GM12864 (cell line): ENCODE measurements around the gene CDK14.

ENCODE experiments used
- DNase-seq: peaks from one replicate; pipeline ENCODE4 v3.0.0-alpha.2; 2011; ENCODE audit warnings: low read depth
- H3K4me3 ChIP-seq: 2 replicates; pipeline ENCODE4 v1.5.1; 2011; ENCODE audit warnings: mild to moderate bottlenecking, low read depth, low read length, control low read depth
- TF ChIP-seq, protein P1 (sequence below): IDR thresholded peaks from 2 replicates; pipeline ENCODE4 v1.5.1; 2011; ENCODE audit warnings: low read depth, mild to moderate bottlenecking, moderate library complexity, low read length, control low read depth, inconsistent platforms; ENCODE audit errors: missing control alignments

The CDK14 gene

GRCh38 chr7:90774706-90775105 lies 178.6 kb downstream of the CDK14 start:
- H3K4me3 ChIP-seq: peak overlapping the region; percentile 6; the same call in 1 of the 2 replicates
- TF ChIP-seq, protein P1, sequence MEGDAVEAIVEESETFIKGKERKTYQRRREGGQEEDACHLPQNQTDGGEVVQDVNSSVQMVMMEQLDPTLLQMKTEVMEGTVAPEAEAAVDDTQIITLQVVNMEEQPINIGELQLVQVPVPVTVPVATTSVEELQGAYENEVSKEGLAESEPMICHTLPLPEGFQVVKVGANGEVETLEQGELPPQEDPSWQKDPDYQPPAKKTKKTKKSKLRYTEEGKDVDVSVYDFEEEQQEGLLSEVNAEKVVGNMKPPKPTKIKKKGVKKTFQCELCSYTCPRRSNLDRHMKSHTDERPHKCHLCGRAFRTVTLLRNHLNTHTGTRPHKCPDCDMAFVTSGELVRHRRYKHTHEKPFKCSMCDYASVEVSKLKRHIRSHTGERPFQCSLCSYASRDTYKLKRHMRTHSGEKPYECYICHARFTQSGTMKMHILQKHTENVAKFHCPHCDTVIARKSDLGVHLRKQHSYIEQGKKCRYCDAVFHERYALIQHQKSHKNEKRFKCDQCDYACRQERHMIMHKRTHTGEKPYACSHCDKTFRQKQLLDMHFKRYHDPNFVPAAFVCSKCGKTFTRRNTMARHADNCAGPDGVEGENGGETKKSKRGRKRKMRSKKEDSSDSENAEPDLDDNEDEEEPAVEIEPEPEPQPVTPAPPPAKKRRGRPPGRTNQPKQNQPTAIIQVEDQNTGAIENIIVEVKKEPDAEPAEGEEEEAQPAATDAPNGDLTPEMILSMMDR: no peak
- DNase-seq: no peak

DNA sequence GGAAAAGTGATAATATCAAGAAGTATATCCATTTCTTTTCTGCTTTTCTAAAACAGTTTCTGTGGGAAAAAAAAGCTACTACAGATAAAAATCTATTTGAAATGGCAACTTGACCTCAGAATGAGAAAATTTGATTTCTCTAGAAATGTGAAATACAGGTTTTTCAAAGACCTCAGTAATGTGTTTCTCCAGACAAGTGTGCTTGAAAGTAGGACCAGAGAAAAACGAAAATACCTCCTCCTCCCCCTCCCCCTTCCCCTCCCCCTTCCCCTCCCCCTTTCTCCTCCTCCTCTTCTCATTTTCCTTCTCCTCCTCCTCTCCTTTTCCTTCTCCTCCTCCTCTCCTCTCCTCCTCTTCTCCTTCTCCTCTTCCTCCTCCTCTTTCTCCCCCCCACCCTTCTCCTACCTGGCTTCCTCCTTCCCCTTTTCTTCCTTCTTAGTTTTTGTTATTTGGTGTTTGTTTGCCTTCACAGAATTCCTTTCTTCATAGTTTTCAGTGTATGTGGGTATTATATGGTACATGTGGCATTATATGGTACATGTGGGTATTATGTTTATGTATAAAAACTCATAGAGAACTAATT lies 179.4 kb downstream of the CDK14 start:
- TF ChIP-seq, protein P1: no peak
- peak overlapping the region; percentile 19; the same call in 1 of the 2 replicates for H3K4me3 ChIP-seq
- DNase-seq: no peak

DNA sequence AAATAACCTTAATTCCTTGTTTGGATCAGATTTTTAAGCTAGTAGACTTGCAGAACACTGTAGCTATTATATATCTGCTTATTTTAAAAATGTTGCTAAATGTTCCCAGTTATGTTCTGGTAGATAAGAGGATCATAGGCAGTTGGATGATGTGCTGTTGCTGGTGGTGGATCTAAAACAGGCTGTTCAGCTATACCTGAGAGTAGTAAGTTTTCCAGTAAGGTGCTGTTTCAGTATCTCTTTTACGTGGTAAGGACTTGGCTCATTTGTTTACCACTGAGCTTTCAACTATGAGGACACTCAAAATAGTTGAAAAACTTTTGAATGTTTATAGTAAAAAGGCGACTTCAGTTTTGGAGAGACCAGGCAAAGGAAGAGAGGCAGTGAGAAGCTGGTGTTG lies 180.9 kb downstream of the CDK14 start:
- H3K4me3 ChIP-seq: peak overlapping the region; percentile 19; the same call in 1 of the 2 replicates
- peak; percentile 59 for DNase-seq
- TF ChIP-seq, protein P1: no peak

GRCh38 chr7:90777465-90777864 lies 181.3 kb downstream of the CDK14 start:
- H3K4me3 ChIP-seq: peak overlapping the region; percentile 19; the same call in 1 of the 2 replicates
- no peak for DNase-seq
- TF ChIP-seq, protein P1: no peak

- TF ChIP-seq, protein P1: no peak
Measured at GRCh38 chr7:90777886-90778285, 181.8 kb downstream of the CDK14 start.

GRCh38 chr7:90788052-90788451 lies 191.9 kb downstream of the CDK14 start:
- TF ChIP-seq, protein P1: no peak
- no peak for DNase-seq

More at GRCh38 chr7:90777886-90778285, 181.8 kb downstream of the CDK14 start:
- H3K4me3 ChIP-seq: no peak overlapping the region
- no peak for DNase-seq

DNA sequence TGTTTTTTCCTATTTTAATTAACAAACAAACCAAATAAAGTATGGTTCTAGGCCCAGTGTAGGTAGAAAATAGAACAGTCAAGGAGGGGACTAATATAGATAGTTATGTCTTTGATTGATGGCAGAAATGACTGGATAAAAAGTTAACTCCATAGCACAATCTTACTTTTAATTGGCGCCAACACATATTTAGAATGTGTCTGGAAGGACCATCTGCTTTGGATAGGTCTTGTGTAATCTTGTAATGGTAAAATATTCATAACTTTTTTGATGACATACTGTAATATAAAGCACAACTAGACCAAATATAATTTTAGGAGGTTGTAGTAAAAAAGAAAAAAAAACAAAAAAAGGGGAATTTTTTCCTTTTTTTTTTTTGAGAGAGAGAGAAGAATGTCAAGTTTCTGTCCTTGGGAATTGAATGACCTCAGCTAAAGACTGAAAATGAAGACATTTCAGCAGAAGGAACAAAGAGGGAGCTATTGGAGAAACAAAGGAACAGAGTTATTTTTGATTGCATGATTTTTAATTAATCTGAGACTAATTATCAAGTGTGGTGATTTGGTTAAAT lies 193.7 kb downstream of the CDK14 start:
- DNase-seq: no peak
- TF ChIP-seq, protein P1: no peak

More at GRCh38 chr7:90788052-90788451, 191.9 kb downstream of the CDK14 start:
- H3K4me3 ChIP-seq: no peak overlapping the region

More for the DNA sequence above, 193.7 kb downstream of the CDK14 start:
- no peak overlapping the region for H3K4me3 ChIP-seq
